GM19193 (cell line): ENCODE measurements around the gene RHOBTB1.

Experiments
- POLR2A ChIP-seq: IDR thresholded peaks from 4 replicates; pipeline ENCODE4 v1.6.1; 2011; ENCODE audit not compliant: insufficient read depth, insufficient read length; ENCODE audit errors: extremely low read depth

RHOBTB1 gene

GRCh38 chr10:60954035-60954434, 10.1 kb upstream of the RHOBTB1 start:
- TF ChIP-seq POLR2A = no peak

GRCh38 chr10:60953420-60953819, 9.4 kb upstream of the RHOBTB1 start:
- TF ChIP-seq POLR2A = no peak

GRCh38 chr10:60952846-60953220, 8.8 kb upstream of the RHOBTB1 start:
- TF ChIP-seq POLR2A = no peak

GRCh38 chr10:60952067-60952845, 8.3 kb upstream of the RHOBTB1 start:
- TF ChIP-seq POLR2A = no peak

- no peak for TF ChIP-seq POLR2A
Measured at GRCh38 chr10:60951272-60951724, 7.3 kb upstream of the RHOBTB1 start.

GRCh38 chr10:60950300-60950699, 6.3 kb upstream of the RHOBTB1 start:
- no peak for TF ChIP-seq POLR2A

- TF ChIP-seq POLR2A = no peak
Measured at GRCh38 chr10:60948851-60949250, 4.9 kb upstream of the RHOBTB1 start.

- TF ChIP-seq POLR2A = no peak
Measured at GRCh38 chr10:60944910-60945297, 919 bp upstream of the RHOBTB1 start.

- TF ChIP-seq POLR2A = no peak
Measured at GRCh38 chr10:60943316-60944057, 498 bp downstream of the RHOBTB1 start.

- TF ChIP-seq POLR2A = no peak
Measured at GRCh38 chr10:60942788-60943315, 1.1 kb downstream of the RHOBTB1 start.

GRCh38 chr10:60942134-60942787, 1.7 kb downstream of the RHOBTB1 start:
- no peak for TF ChIP-seq POLR2A

GRCh38 chr10:60940446-60940845, 3.5 kb downstream of the RHOBTB1 start:
- no peak for TF ChIP-seq POLR2A

- no peak for TF ChIP-seq POLR2A
Measured at GRCh38 chr10:60937784-60938654, 6.0 kb downstream of the RHOBTB1 start.

- no peak for TF ChIP-seq POLR2A
Measured at GRCh38 chr10:60937022-60937421, 7.0 kb downstream of the RHOBTB1 start.
